ENCODE measurements around the gene ERRFI1.

The ERRFI1 gene

DNA sequence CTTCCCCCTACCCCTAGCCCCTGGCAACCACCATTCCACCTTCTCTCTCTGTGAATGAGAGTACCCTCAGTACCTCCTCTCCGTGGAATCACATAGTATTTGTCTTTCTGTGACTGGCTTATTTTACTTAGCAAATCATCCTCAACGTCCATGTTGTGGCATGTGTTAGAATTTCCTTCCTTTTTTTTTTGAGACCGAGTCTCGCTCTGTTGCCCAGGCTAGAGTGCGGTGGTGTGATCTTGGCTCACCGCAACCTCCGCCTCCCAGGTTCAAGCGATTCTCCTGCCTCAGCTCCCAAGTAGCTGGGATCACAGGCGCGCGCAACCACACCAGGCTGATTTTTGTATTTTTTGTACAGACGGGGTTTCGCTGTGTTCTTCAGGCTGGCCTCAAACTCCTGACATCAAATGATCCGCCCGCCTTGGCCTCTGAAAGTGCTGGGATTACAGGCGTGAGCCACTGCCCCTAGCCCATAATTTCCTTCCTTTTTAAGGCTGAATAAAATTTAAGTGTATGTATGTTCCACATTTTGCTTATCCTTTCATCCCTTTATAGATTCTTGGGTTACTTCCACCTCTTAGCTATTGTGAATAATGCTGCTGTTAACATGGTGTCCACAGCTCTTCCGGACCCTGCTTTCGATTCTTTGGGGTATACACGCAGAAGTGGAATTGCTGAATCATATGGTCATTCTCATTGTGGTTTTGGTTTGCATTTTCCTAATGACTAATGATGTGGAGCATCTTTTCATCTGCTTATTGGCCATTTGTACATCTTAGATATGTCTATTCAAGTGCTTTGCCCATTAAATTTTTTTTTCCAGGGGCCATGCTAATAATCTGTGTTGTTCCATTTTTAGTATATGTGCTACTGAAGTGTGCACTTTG is 32.3 kb downstream of the ERRFI1 start:
- in situ Hi-C loops (cut with MboI; ENCODE audit: low sequenced_read_pairs, unreplicated experiment): no loop called here
- TF ChIP-seq, protein P1, sequence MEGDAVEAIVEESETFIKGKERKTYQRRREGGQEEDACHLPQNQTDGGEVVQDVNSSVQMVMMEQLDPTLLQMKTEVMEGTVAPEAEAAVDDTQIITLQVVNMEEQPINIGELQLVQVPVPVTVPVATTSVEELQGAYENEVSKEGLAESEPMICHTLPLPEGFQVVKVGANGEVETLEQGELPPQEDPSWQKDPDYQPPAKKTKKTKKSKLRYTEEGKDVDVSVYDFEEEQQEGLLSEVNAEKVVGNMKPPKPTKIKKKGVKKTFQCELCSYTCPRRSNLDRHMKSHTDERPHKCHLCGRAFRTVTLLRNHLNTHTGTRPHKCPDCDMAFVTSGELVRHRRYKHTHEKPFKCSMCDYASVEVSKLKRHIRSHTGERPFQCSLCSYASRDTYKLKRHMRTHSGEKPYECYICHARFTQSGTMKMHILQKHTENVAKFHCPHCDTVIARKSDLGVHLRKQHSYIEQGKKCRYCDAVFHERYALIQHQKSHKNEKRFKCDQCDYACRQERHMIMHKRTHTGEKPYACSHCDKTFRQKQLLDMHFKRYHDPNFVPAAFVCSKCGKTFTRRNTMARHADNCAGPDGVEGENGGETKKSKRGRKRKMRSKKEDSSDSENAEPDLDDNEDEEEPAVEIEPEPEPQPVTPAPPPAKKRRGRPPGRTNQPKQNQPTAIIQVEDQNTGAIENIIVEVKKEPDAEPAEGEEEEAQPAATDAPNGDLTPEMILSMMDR (IDR thresholded peaks at IDR 0.05; ENCODE audit: borderline replicate concordance, control extremely low read depth, extremely low read depth, insufficient read depth, missing control alignments): no peak
- peak; percentile 45 for DNase-seq (ENCODE audit: low spot score)

DNA sequence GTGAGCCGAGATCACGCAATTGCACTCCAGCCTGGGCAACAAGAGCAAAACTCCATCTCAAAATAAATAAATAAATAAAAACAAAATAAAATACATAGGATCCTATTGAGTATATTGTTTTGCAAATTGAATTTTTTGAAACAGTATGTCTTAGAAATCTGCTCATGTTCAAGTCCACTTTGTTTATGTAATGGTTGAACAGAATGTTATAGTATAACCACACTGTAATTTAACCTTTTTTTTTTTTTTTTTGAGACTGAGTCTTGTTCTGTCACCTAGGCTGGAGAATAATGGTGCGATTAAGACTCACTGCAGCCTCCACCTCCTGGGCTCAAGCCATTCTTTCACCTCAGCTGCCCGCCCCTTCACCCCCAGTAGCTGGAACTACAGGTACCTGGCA is 33.2 kb downstream of the ERRFI1 start:
- in situ Hi-C loops (cut with MboI; ENCODE audit: low sequenced_read_pairs, unreplicated experiment): no loop called here
- TF ChIP-seq, protein P1 (IDR thresholded peaks at IDR 0.05; ENCODE audit: borderline replicate concordance, control extremely low read depth, extremely low read depth, insufficient read depth, missing control alignments): no peak
- no peak for DNase-seq (ENCODE audit: low spot score)

DNA sequence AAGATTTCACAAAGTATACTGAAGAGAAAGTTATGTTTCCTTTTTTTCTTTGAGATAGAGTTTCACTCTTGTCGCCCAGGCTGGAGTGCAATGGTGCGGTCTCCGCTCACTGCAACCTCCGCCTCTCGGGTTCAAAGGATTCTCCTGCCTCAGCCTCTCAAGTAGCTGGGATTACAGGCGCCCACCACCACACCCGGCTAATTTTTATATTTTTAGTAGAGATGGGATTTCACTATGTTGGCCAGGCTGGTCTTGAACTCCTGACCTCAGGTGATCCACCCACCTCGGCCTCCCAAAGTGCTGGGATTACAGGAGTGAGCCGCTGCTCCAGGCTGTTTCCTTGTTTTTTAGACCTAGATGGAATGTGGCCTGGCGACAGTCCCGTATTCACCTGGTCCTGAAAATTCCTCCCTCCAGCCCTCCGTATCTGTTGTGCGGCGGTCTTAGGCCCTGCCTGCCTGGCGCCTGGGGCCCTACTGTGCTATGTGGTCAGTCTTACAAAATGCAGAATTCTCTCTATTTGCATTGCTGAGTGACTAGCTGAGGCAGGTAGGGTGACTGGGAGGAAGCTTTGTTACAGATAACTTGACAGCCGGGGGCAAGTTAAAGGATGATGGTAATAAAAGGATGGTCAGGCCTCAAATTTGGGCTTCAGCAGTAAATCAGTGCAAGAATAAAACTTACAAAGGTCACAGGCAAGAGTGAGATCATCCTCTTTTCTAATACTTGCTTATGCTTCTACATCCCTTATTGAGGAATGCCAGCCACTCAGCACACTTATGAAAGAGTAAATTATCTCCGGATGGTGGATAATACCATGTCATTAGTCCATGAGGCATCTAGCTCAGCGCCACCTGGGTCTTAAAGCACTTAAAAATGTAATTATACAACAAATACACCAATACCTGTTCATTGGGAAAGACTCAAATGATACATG is 34.3 kb downstream of the ERRFI1 start:
- in situ Hi-C loops (cut with MboI; ENCODE audit: low sequenced_read_pairs, unreplicated experiment): no loop called here
- DNase-seq (ENCODE audit: low spot score): no peak
- TF ChIP-seq, protein P1 (IDR thresholded peaks at IDR 0.05; ENCODE audit: borderline replicate concordance, control extremely low read depth, extremely low read depth, insufficient read depth, missing control alignments): no peak

DNA sequence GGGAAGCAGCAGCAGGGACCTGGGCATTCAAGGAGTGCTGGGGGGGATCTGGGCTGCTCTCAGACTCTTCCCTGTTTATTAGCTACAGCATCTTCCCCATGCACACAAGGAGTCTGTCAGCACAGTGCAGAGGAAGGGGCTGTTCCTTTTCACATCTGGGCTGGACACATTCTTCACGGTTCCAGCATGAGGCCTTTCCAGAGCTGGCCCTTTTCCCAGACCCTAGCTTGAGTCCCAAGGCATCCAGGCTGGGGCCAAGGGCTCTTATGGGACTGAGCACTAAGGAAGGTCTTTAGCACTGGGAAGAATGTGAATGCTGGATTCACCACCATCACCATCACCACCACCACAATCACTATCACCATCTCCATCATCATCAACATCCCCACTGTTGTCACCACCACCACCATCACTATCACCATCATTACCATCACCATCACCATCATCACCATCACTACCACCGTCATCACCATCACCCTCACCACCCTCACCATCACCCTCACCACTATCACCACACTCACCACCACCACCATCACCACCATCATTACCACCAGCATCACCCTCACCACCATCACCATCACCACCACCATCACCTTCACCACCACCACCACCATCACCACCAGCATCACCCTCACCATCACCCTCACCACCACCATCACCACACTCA is 36.2 kb downstream of the ERRFI1 start:
- in situ Hi-C loops (cut with MboI; ENCODE audit: low sequenced_read_pairs, unreplicated experiment): no loop called here
- TF ChIP-seq, protein P1 (IDR thresholded peaks at IDR 0.05; ENCODE audit: borderline replicate concordance, control extremely low read depth, extremely low read depth, insufficient read depth, missing control alignments): no peak
- DNase-seq (ENCODE audit: low spot score): no peak

DNA sequence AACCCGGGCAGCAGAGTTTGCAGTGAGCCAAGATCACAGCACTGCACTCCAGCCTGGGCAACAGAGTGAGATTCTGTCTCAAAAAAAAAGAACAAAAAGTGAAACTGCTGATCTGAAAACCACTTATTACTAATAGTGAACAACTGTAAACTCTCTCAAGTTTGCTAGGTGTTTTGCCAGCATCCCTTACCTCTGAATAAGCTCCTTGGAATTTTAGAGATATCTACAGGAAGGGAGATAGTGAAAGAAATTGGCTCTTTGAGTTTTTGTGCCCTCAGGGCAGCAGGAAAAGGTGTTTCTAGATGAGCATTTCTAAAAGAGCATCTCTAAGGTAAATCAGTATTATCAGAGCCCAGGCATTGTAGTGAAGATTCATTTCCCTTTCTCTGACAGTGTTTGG is 37.5 kb downstream of the ERRFI1 start:
- DNase-seq (ENCODE audit: low spot score): peak; percentile 42
- in situ Hi-C loops (cut with MboI; ENCODE audit: low sequenced_read_pairs, unreplicated experiment): no loop called here
- TF ChIP-seq, protein P1 (IDR thresholded peaks at IDR 0.05; ENCODE audit: borderline replicate concordance, control extremely low read depth, extremely low read depth, insufficient read depth, missing control alignments): no peak

DNA sequence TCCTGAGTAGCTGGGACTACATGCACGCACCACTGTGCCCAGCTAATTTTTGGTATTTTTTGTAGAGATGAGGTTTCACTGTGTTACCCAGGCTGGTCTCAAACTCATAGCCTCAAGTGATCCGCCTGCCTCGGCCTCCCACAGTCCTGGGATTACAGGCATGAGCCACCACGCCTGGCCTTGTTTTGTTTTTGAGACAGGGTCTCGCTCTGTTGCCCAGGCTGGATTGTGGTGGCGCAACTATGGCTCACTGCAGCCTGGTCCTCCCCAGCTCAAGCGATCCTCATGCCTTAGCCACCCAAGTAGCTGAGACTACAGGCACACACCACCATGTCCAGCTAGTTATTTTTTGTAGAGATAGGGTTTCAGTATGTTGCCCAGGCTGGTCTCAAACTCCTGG is 38.6 kb downstream of the ERRFI1 start:
- in situ Hi-C loops (cut with MboI; ENCODE audit: low sequenced_read_pairs, unreplicated experiment): no loop called here
- TF ChIP-seq, protein P1 (IDR thresholded peaks at IDR 0.05; ENCODE audit: borderline replicate concordance, control extremely low read depth, extremely low read depth, insufficient read depth, missing control alignments): no peak
- DNase-seq (ENCODE audit: low spot score): no peak
